Measurements from ENCODE around the gene NAB1.

The NAB1 gene

DNA sequence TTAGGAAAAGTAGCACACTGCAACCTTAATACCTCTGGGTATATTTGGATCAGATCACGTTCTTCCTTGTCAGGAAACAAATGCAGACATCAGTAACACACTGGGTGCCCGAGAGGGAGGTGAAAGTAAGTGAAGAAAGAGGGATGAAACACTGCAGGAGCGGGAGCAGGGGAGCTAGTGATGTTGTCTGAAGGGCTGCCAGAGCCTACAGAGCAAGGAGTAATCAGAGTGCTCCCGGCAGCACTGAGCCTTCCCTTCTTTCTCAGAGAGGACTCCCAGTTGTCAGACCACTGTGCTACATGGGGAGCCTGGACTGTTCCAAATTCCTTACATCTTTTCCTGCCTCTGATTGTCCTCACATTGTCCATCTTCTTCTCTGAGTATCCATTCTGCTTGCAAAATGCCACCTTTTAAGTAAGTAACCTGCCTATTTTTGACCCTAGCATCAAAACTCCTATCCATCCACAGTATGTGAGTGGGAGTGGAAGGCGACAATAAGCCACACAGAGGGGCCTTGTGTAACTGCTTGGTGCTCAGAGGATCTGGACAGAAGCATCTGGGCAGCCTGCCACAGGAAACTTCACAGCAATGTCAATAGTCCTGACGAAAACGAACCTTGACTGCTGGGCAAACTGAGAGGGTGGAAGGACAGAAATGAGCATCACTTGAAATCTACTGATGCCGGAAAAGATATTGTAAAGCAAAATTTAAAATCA is 10.8 kb upstream of the NAB1 start:
- peak; percentile 11 for DNase-seq

- no peak for DNase-seq
Measured at GRCh38 chr2:190640117-190640516, 8.8 kb upstream of the NAB1 start.

DNA sequence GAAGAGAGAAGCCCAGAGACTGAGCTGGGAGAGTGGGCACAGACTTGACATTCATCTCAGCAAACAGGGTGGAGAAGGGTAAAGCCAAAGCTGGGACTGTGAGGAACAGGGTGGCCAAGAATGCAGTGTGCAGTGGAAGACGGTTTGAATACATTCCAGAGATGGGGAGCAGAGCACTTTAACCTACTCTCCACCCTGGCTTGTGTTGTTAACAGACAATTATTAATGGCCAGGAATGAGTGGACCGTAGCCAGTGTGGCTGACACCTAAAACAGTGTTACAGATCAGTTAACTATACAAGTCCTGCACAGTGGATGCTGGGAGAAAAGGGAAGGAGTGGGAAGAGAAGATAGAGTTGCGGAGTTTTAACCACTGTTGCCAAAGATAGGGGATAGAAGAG is 7.4 kb upstream of the NAB1 start:
- DNase-seq, result no peak

GRCh38 chr2:190646780-190647522 is 1.9 kb upstream of the NAB1 start:
- no peak for DNase-seq

DNA sequence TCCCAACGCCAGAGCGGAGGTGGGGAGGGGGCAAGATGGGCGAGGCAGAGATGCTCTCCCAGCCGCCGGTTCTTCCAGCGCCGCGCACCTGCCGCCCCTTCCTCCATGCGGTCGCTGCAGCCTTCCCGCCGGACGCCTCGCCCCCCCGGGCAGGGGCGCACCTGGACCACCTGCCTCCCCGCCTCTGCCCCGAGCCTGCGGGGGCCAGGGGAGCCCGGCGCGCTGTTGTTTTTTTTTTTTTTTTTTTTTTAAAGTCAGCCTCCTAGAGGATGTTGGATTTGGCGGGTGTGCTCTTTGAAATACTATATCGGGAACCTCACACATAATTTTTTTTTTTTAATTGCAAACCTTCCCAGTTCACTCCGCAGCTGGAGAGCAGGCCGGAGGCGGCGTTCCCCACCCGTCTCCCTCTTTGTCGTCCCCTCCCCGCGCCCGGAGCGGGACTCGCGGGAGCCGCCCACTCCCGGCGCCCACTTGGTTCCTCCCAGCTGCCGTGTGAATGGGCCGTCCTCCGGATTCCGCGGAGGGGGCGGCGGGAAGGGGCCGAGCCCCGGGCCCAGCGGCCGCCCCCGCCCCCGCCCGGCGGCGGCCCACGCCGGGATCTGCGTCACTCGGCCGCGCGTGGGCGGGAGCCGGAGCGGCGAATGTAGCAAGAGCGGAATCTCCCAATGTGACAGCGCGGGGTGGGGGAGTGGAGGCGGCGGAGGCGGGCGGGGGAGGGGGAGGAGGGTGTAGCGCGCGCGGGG is 421 bp upstream of the NAB1 start:
- peak; percentile 58 for DNase-seq

DNA sequence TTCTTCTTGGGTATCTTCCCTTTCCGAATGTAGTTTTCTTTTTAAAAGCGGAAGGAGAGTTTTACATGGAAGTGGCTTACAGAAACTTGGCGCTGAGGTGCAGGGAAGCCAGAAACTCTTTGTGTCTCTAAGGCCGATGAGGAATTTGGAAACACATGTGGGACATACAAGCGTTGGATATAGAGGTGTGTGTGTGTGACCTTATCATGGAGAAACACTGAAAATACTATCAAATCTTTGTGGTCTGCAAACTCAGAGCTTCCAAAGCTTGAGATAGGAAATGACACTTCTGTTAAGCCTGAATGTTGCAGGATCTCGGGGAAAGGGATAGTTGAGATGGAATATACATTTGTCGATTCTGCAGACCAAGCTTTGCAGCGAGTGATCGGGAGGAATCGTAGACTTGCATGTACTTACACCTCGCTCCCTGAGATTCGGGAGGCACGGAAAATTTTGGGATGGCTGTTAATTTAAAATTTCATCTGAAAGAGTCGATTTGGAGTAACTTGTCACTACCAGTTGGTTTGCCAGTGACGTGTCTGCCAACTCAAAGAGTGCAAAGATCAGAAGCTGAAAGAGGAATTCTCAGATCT is 1.0 kb downstream of the NAB1 start:
- DNase-seq, result peak; percentile 11

DNA sequence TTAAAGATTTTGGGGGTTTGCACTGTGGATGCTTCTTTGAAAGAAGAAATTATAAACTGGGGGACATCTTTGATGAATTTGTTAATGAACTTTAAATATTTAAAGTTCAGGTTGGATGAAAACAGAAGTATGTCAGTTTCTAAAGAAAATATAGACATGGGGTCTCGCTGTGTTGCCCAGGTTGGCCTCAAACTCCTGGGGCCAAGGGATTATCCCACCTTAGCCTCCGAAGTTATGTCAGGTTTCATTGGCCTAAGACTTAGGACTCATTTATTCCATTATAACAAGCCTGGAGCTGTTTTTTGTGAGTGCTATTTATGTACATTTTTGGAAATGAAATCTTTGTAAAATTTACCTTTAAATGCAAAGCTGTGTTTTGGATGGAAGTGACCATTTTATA is 2.5 kb downstream of the NAB1 start:
- DNase-seq, result no peak

- no peak for DNase-seq
Measured at GRCh38 chr2:190653231-190653630, 4.3 kb downstream of the NAB1 start.

- DNase-seq, result no peak
Measured at GRCh38 chr2:190653931-190654330, 5.0 kb downstream of the NAB1 start.

DNA sequence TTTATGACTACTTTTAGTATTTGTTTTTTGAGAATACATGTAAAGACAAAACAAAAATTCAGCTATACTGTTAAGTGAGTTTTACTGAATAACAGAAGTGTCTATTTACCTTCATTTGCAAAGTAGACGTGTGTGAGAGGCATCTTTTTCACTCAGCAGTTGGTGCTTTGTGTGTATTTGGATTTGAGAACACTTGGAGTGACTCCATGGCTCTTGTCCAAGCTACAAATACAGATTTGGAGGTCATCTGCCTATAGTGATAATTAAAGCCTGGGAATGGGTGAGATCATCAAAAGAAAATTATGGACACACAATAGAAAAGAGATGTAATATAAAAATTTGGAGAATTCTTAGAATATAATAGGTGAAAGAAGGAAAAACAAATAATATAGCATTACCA is 6.2 kb downstream of the NAB1 start:
- DNase-seq, result peak; percentile 73

GRCh38 chr2:190655570-190655969 is 6.7 kb downstream of the NAB1 start:
- DNase-seq, result no peak

GRCh38 chr2:190656301-190656700 is 7.4 kb downstream of the NAB1 start:
- DNase-seq, result no peak

DNA sequence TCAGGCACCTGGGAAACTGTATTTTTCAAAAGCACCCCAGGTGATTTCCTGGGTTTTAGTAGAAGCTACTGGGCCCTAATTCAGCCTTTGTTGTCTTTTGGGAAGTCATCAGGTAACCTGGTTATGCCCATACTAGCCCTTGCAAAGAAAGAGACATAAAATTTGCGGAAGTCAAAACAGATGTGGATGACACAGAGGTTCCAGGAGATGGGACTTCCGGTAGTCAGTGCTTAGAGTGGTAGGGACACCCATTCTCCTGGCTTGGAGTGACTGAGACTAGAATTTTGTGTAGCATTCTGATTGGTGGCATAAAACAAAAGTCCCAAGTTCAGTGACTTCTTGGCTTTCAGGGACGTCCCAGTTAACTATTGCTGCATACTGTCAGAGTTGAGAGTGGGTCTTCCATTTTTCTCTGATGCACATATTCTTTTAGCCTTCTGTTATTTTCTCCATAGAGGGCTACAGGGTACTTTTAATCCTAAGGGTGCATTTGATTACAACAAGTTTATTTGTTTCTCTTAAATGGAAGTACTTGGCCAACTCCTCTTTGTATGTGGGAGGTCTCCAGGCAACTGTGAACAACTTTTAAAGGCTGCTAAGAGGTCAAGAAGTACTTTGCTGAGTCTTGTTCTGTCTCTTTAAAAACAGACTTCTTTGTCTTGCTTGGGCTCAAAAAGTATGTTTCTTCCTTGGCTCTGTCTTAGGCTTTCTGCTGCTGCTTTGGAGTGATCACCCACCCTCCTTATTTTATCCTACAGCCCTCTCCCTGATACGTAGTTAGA is 8.8 kb downstream of the NAB1 start:
- DNase-seq, result no peak

- no peak for DNase-seq
Measured at GRCh38 chr2:190659553-190659952, 10.7 kb downstream of the NAB1 start.

GRCh38 chr2:190662754-190663153 is 13.9 kb downstream of the NAB1 start:
- no peak for DNase-seq

DNA sequence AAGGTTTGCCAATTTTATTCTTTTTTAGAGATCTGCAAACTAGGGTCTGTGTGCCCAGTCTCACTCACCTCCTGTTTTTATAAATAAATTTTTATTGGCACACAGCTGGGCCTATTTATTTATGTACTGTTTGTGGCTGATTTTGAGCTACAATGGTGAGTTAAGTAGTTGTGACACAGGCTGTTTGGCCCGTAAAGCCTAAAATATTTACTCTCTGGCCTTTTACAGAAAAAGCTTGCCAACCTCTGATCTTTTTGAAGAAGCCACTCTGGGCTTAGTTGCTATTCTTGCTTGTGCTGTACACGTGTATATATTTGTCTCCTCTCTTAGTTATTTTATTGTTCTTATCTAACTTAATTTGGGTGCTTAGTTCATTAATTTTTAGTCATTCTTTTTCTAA is 14.5 kb downstream of the NAB1 start:
- DNase-seq, result no peak

- no peak for DNase-seq
Measured at GRCh38 chr2:190663839-190664238, 15.0 kb downstream of the NAB1 start.

DNA sequence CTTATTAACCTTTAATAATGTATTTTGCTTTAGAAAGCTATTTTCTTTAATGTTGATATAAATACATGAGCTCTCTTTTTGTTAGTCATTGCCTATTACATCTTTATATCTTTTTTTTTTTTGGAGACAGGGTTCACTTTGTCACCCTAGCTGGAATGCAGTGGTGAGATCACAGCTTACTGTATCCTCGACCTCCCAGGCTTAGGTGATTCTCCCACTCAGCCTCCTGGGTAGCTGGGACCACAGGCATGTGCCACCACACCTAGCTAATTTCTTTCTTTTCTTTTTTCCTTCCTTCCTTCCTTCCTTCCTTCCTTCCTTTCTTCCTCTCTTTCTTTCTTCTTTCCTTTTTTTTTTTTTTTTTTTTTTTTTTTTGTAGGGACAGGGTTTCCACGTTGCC is 15.4 kb downstream of the NAB1 start:
- DNase-seq, result no peak

- no peak for DNase-seq
Measured at GRCh38 chr2:190666895-190667294, 18.0 kb downstream of the NAB1 start.

- DNase-seq, result no peak
Measured at GRCh38 chr2:190668892-190669291, 20.0 kb downstream of the NAB1 start.

DNA sequence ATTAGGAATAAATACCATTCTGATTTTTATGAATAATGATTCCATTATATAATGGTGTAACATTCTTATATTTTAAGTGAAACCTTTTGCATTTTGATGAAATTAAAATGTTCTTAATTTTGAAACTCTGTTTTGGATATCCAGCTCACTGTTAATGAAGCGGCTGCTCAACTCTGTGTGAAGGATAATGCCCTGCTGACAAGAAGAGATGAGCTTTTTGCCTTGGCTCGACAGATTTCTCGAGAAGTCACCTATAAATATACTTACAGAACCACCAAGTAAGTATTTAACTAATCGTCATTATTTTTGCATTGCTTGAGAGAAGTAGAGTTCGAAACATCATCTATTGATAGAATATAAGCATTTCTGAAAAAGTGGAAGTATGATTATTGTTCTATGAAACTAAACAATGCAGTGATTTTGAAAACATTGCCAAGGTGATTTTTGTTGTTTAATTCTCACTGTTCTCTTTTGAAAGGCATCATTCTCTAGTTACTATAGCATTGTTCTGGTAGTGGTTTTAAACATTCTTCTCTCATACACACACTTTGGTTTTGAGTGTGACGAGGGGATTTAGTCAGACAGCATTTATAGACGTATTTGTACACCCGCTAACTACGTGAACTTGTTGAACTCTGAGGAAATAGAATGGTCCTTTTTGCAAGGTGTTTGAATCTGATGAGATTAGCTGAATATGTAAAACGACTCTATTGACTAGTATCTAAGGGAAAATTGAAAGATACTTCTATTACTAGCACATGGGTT is 21.5 kb downstream of the NAB1 start:
- no peak for DNase-seq
